Mesothelial cell of epicardium (in vitro differentiated cells): ENCODE results near the gene ABHD8. TPM values are rescaled to one million over a fixed set of nuclear protein-coding genes. Genes with fewer than 3 reads are reported as not detected.

Experiments
- DNase-seq, 2 experiments: peaks; one replicate each; pipeline ENCODE4 v3.0.0; 2021; ENCODE audit warnings: low spot score in 2 of 2; ENCODE audit not compliant: unreplicated experiment in 2 of 2
- H3K27ac Mint-ChIP-seq: 2 replicates; pipeline ENCODE4 v1.8.0; 2021; ENCODE audit warnings: mixed read lengths
- H3K27me3 Mint-ChIP-seq: 2 replicates; pipeline ENCODE4 v1.8.0; 2021; ENCODE audit warnings: low read depth, mixed read lengths
- H3K36me3 Mint-ChIP-seq: 2 replicates; pipeline ENCODE4 v1.8.0; 2021; ENCODE audit warnings: mixed read lengths
- H3K4me1 Mint-ChIP-seq: 2 replicates; pipeline ENCODE4 v1.8.0; 2021; ENCODE audit warnings: mixed read lengths
- H3K4me3 Mint-ChIP-seq: 2 replicates; pipeline ENCODE4 v1.8.0; 2021; ENCODE audit warnings: mild to moderate bottlenecking, moderate library complexity, mixed read lengths
- H3K9me3 Mint-ChIP-seq: 2 replicates; pipeline ENCODE4 v1.8.0; 2021; ENCODE audit warnings: mixed read lengths
- total RNA-seq: library from RNA; stranded (reverse); gene quantifications from 3 replicates; pipeline ENCODE4 v1.2.1, GENCODE V29; 2021
- TF ChIP-seq, protein P1 (sequence below): fragments of 200-600 bp; sonication (generic); IDR thresholded peaks from one replicate; pipeline ENCODE4 v1.5.0; 2021; ENCODE audit warnings: antibody characterized with exemption; ENCODE audit not compliant: unreplicated experiment

ABHD8 gene
- total RNA-seq, 1 donor from 2014 or later = 26.1 TPM

DNA sequence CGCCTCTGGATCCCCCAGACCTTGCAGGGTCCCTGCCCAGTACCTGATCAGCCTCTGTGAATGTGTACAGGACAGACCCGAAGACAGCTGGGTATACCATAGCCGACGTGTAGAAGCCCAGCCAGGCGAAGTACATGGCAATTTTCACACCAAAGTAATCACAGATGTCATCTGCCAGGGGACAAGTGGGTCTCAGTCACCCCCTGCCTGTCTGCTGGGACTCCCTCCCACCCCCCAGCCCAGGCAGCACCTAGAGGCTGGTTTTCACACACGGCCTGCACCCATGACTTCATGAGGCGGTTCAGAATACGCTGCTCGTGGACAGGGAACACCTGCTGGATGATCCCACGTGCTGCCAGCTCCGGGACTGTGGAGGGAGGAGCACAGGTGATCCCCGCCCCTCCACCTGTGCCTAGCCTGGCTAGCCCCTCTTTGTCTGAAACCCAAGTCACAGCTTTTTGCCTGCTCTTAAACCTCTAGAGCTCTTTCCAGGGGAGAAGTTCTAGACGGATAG is 27.9 kb upstream of the ABHD8 start:
- no peak for DNase-seq
- H3K4me3 Mint-ChIP-seq = peak overlapping the region; percentile 45
- no peaks in the 10 kb centered on the region for H3K9me3 Mint-ChIP-seq
- H3K36me3 Mint-ChIP-seq = peaks cover 10% of the 10 kb centered on the region
- no peak overlapping the region for H3K27ac Mint-ChIP-seq
- H3K27me3 Mint-ChIP-seq = peaks cover 14% of the 10 kb centered on the region
- peaks cover 21% of the 10 kb centered on the region for H3K4me1 Mint-ChIP-seq
- TF ChIP-seq, protein P1, sequence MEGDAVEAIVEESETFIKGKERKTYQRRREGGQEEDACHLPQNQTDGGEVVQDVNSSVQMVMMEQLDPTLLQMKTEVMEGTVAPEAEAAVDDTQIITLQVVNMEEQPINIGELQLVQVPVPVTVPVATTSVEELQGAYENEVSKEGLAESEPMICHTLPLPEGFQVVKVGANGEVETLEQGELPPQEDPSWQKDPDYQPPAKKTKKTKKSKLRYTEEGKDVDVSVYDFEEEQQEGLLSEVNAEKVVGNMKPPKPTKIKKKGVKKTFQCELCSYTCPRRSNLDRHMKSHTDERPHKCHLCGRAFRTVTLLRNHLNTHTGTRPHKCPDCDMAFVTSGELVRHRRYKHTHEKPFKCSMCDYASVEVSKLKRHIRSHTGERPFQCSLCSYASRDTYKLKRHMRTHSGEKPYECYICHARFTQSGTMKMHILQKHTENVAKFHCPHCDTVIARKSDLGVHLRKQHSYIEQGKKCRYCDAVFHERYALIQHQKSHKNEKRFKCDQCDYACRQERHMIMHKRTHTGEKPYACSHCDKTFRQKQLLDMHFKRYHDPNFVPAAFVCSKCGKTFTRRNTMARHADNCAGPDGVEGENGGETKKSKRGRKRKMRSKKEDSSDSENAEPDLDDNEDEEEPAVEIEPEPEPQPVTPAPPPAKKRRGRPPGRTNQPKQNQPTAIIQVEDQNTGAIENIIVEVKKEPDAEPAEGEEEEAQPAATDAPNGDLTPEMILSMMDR = no peak

DNA sequence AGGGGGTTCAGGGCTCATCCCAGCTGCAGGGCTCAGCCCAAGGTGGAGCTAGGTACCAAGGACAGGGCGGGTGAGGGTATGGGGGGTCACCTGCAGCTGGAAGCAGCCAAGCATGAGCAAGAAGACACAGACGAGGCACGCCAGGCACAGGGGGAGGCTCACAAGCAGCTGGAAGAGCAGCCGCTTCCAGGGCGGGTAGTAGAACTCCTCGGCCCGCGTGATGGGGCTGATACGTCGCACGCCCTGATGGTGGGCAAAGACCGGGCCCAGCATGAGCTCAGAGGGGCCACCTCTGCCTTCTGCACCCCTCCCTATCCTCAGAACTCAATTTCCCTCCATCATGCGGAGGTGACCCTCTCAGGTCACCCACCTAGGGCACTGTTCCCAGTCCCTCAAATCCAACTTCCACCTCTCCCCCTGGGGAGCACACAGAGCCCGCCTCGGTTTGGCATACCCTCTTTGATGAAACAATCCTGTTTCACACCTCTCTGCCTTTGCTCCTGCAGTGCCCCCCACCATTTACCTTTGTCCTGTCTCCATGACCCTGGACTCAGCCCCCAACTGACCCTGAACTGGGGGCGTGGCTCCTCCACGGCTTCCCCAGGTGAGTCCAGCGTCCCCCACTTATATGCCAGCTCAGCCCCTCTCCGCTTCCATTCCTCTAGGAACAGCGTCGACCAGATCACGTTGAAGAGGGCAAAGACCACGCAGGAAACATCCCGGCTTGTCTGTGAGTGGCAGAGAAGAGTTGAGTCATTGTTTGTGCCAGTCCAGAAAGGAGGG is 27.2 kb upstream of the ABHD8 start:
- Mint-ChIP-seq H3K36me3 (peaks cover 10% of the 10 kb centered on the region), H3K4me1 (peaks cover 20% of the 10 kb centered on the region), H3K4me3 (peak overlapping the region; percentile 45), H3K9me3 (no peaks in the 10 kb centered on the region), H3K27ac (no peak overlapping the region), H3K27me3 (peaks cover 14% of the 10 kb centered on the region)
- no peak for DNase-seq
- TF ChIP-seq, protein P1 = no peak

DNA sequence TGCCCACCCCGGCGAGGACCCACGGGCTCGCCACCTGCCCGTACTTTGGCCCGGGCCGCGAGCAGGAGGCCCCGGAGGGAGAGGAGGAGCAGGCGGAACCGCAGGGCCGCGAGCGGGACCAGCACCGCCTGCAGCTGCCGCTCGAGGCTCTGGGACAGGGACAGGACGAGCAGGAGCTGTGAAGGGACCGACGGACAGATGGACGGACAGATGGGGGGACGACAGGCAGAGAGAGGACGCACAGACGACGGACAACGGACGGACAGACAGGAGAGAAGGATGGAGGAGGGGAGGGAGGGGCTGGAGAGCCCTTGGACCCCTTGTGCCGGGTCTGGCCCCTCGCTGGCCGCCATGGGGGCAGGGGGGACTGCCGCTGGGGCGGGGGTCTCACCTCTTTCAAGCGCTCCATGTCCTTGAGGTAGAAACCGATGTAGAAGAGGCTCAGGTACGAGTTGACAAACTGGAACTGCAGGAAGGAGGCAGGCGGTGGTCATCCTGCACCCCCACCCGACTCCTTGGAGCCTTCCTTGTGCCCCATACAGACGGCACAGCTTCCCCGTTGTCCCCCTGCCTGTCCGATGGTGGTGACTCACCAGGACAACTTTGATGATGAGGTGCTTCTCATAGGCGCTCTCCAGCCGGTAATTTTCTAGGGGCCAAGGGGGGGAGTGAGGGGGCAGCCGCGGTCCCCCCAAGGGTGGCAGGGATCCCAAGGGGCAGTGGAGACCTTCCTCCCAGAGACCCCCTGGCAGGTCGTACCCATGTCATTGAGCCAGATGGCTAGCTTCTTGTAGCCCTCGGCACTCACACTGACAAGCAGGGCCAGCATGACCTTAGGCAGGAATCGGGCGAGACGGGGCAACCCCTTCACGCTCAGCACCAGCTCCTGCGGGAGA is 26.4 kb upstream of the ABHD8 start:
- Mint-ChIP-seq H3K27me3 (peaks cover 14% of the 10 kb centered on the region), H3K27ac (no peak overlapping the region), H3K36me3 (peaks cover 10% of the 10 kb centered on the region), H3K4me1 (peaks cover 14% of the 10 kb centered on the region), H3K9me3 (no peaks in the 10 kb centered on the region), H3K4me3 (peak overlapping the region; percentile 40)
- DNase-seq = no peak
- TF ChIP-seq, protein P1 = no peak

DNA sequence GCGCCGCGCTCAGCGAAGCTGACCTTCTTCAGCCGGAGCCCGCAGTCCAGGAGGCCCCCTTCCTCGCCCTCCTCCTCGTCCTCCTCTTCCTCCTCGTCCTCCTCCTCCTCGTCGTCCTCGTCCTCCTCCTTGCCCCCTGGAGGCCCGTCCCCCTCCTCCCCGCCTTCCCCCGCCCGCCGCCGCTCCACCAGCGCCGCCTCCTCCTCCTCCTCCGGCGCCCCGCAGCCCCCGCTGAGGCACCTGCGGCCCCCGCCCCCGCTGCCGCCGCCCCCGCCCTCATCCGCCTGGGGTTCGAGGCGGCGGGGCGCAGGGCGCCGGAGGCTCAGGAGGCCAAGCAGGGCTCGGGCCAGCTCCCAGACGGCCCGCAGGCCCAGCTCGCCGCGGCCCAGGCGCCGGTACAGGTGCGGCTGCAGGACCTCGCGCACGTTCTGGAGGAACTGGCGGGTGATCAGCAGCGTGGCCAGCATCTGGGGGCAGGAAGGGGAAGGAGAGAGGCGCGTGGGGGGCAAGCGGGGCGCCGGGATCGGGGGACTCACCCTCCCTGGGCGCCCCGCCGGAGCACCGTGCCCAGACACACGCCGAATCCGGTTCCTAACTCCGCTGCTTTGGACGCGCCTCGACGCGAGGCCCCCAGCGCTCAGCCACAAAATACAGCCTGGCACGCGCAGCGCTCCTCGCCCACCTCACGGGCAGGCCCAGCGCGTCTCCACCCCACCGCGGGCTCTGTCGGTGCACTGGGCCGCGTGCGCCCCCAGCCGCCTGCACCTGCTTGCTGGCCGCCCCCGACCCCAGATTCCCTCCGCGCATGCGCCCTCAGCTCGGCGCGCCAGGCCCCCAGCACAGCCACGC is 25.5 kb upstream of the ABHD8 start:
- no peak for DNase-seq
- peak overlapping the region; percentile 58 for H3K4me3 Mint-ChIP-seq
- peaks cover 10% of the 10 kb centered on the region for H3K36me3 Mint-ChIP-seq

More for the DNA sequence above, 25.5 kb upstream of the ABHD8 start:
- H3K4me1 Mint-ChIP-seq = peaks cover 11% of the 10 kb centered on the region
- TF ChIP-seq, protein P1 = no peak
- no peaks in the 10 kb centered on the region for H3K9me3 Mint-ChIP-seq
- no peak overlapping the region for H3K27ac Mint-ChIP-seq
- H3K27me3 Mint-ChIP-seq = peaks cover 14% of the 10 kb centered on the region
